Neuronal stem cell (in vitro differentiated cells): ENCODE data around the gene HIP1R.
A peak's percentile ranks its signal among the peaks of the same experiment; 100 is the strongest.

Experiments
- DNase-seq: peaks from one replicate; pipeline ENCODE4 v3.0.0-alpha.2; 2013; ENCODE audit warnings: low spot score
- H2AFZ ChIP-seq: one replicate; pipeline ENCODE4 v1.6.1; 2013; ENCODE audit warnings: mild to moderate bottlenecking, low read length, inconsistent platforms
- H2AK5ac ChIP-seq: 2 replicates; pipeline ENCODE4 v1.6.1; 2013; ENCODE audit warnings: low read depth, mild to moderate bottlenecking, inconsistent platforms, low read length, moderate library complexity, mixed read lengths
- H2BK120ac ChIP-seq: 2 replicates; pipeline ENCODE4 v1.6.1; 2013; ENCODE audit warnings: low read depth, mild to moderate bottlenecking, inconsistent platforms, low read length, moderate library complexity, mixed read lengths
- H2BK12ac ChIP-seq: one replicate; pipeline ENCODE4 v1.6.1; 2013; ENCODE audit warnings: low read length, inconsistent platforms
- H2BK15ac ChIP-seq: 2 replicates; pipeline ENCODE4 v1.6.1; 2013; ENCODE audit warnings: mild to moderate bottlenecking, low read length, inconsistent platforms, mixed read lengths
- H2BK5ac ChIP-seq: one replicate; pipeline ENCODE4 v1.6.1; 2013; ENCODE audit warnings: inconsistent platforms, mild to moderate bottlenecking, low read length, moderate library complexity
- H3K14ac ChIP-seq: one replicate; pipeline ENCODE4 v1.6.1; 2013; ENCODE audit warnings: low read length, inconsistent platforms
- H3K18ac ChIP-seq: 2 replicates; pipeline ENCODE4 v1.6.1; 2013; ENCODE audit warnings: low read length, inconsistent platforms
- H3K23ac ChIP-seq: 2 replicates; pipeline ENCODE4 v1.6.1; 2013; ENCODE audit warnings: low read depth, mild to moderate bottlenecking, mixed read lengths, low read length, inconsistent platforms; ENCODE audit not compliant: poor library complexity
- H3K27ac ChIP-seq: replicated peaks from 3 replicates; pipeline ENCODE4 v1.5.1; 2013; ENCODE audit warnings: low read length, inconsistent platforms
- H3K27me3 ChIP-seq, 3 experiments: 2 replicates each; pipeline ENCODE4 v1.6.1; 2013; ENCODE audit warnings: low read length in 3 of 3, mild to moderate bottlenecking in 2 of 3, inconsistent platforms in 1 of 3, low read depth in 1 of 3, mixed read lengths in 1 of 3, moderate library complexity in 1 of 3; ENCODE audit not compliant: control insufficient read depth in 3 of 3, insufficient read depth in 3 of 3
- H3K36me3 ChIP-seq, 2 donors: replicated peaks in 1 of 2; 2 replicates each; pipeline ENCODE4 v1.6.1; 2013; ENCODE audit warnings: low read length in 2 of 2; ENCODE audit not compliant: control insufficient read depth in 2 of 2, insufficient read depth in 2 of 2
- H3K4ac ChIP-seq: 2 replicates; pipeline ENCODE4 v1.6.1; 2013; ENCODE audit warnings: inconsistent platforms, mild to moderate bottlenecking, low read length, moderate library complexity
- H3K4me1 ChIP-seq, 2 donors: 1 replicate in 1 of 2; 2 replicates in 1 of 2; pipeline ENCODE4 v1.6.1; 2013; ENCODE audit warnings: low read length in 2 of 2, low read depth in 1 of 2; ENCODE audit not compliant: control insufficient read depth in 2 of 2, insufficient read depth in 1 of 2
- H3K4me2 ChIP-seq: one replicate; pipeline ENCODE4 v1.6.1; 2013; ENCODE audit warnings: mild to moderate bottlenecking, low read length, inconsistent platforms; ENCODE audit not compliant: insufficient read depth, poor library complexity, severe bottlenecking
- H3K4me3 ChIP-seq, 2 donors: 2 replicates each; pipeline ENCODE4 v1.5.1; 2013; ENCODE audit warnings: low read length in 2 of 2, mild to moderate bottlenecking in 2 of 2, inconsistent platforms in 1 of 2, moderate library complexity in 1 of 2
- H3K79me1 ChIP-seq: one replicate; pipeline ENCODE4 v1.6.1; 2013; ENCODE audit warnings: low read depth, mild to moderate bottlenecking, inconsistent platforms, low read length, moderate library complexity
- H3K9ac ChIP-seq: one replicate; pipeline ENCODE4 v1.6.1; 2013; ENCODE audit warnings: mild to moderate bottlenecking, low read depth, low read length, inconsistent platforms; ENCODE audit not compliant: poor library complexity
- H3K9me3 ChIP-seq, 2 donors: replicated peaks in 1 of 2; 2 replicates each; pipeline versions ENCODE3 to v1.6.1; 2013; ENCODE audit warnings: low read length in 2 of 2, mild to moderate bottlenecking in 2 of 2, inconsistent platforms in 1 of 2, low read depth in 1 of 2, mixed read lengths in 1 of 2, moderate library complexity in 1 of 2; ENCODE audit not compliant: control insufficient read depth in 2 of 2, insufficient read depth in 1 of 2
- H4K8ac ChIP-seq: one replicate; pipeline ENCODE4 v1.6.1; 2013; ENCODE audit warnings: low read depth, mild to moderate bottlenecking, inconsistent platforms, low read length, moderate library complexity
- H4K91ac ChIP-seq: one replicate; pipeline ENCODE4 v1.6.1; 2013; ENCODE audit warnings: low read length, low read depth, mild to moderate bottlenecking, inconsistent platforms; ENCODE audit not compliant: poor library complexity
- WGBS, 2 donors: extraction: QIAGEN DNeasy Blood & Tissue Kit; methylation state at CpG; one replicate each; pipeline ENCODE4 v1.1.7; 2013; ENCODE audit warnings: missing lambda C conversion rate in 2 of 2, mixed read lengths in 1 of 2; ENCODE audit not compliant: insufficient read length in 2 of 2, insufficient replicate concordance in 1 of 2; ENCODE audit errors: extremely low coverage in 2 of 2; 5-methylcytosine and 5-hydroxymethylcytosine counted together

Gene HIP1R

GRCh38 chr12:122872815-122873361 lies 37.6 kb downstream of the HIP1R start:
- WGBS, 2 donors, result no CpG with 5 or more reads among the region's 12 CpGs
- no peak for DNase-seq
- Histone ChIP-seq H3K27ac (no peak overlapping the region), H3K18ac (peak overlapping the region; percentile 7), H4K91ac (no peak overlapping the region), H3K4me1 (peaks cover 30 to 43% of the 10 kb centered on the region in 2 donors), H2AFZ (no peak overlapping the region), H2BK5ac (no peak overlapping the region), H3K9me3 (peaks cover 0 to 2% of the 10 kb centered on the region in 2 donors), H3K23ac (no peak overlapping the region), H3K4me2 (peak overlapping the region; percentile 46), H2BK12ac (no peak overlapping the region), H3K79me1 (peaks cover 4% of the 10 kb centered on the region), H3K9ac (no peak overlapping the region), H3K4ac (no peak overlapping the region), H3K27me3 (no peaks in the 10 kb centered on the region), H3K14ac (no peak overlapping the region), H2BK120ac (no peak overlapping the region), H4K8ac (no peak overlapping the region), H3K4me3 (no peak overlapping the region), H2BK15ac (no peak overlapping the region), H2AK5ac (no peak overlapping the region), H3K36me3 (peaks cover 18 to 30% of the 10 kb centered on the region in 2 donors)

DNA sequence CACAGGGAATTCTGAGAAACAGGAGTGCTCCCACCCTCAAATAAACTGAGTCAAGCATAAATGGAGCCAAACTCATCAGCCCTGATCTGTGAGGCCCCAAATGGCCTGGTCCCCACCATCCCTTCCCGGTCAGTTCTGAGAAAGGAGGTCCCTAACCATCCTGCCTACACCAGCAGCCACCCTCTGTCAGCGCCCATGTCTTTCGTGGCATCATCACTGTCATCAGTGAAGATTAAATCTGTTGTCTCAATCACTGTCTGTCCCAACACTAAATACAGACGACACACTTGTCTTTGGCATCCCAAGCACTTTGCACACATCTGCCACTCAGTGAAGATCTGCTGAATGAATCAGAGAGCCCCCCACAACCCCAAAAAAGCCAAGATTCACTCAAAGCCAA lies 38.3 kb downstream of the HIP1R start:
- Histone ChIP-seq H4K91ac (no peak overlapping the region), H2BK15ac (no peak overlapping the region), H3K36me3 (peaks cover 12 to 24% of the 10 kb centered on the region in 2 donors), H2BK120ac (no peak overlapping the region), H2AFZ (no peak overlapping the region), H2BK5ac (no peak overlapping the region), H3K27me3 (no peaks in the 10 kb centered on the region), H3K4me1 (peaks cover 30 to 43% of the 10 kb centered on the region in 2 donors), H3K14ac (no peak overlapping the region), H3K23ac (no peak overlapping the region), H3K27ac (no peak overlapping the region), H2BK12ac (no peak overlapping the region), H3K4me2 (no peak overlapping the region), H3K18ac (no peak overlapping the region), H3K9ac (no peak overlapping the region), H3K4ac (no peak overlapping the region), H3K4me3 (no peak overlapping the region), H4K8ac (no peak overlapping the region), H3K79me1 (peaks cover 4% of the 10 kb centered on the region), H2AK5ac (no peak overlapping the region), H3K9me3 (peaks cover 0 to 2% of the 10 kb centered on the region in 2 donors)
- DNase-seq, result no peak
- WGBS, 2 donors, result no CpG with 5 or more reads among the region's 4 CpGs

- no peak overlapping the region for H3K27ac ChIP-seq
- WGBS, 2 donors, result no CpG with 5 or more reads among the region's 12 CpGs
Measured at GRCh38 chr12:122874081-122874480, 38.8 kb downstream of the HIP1R start.

DNA sequence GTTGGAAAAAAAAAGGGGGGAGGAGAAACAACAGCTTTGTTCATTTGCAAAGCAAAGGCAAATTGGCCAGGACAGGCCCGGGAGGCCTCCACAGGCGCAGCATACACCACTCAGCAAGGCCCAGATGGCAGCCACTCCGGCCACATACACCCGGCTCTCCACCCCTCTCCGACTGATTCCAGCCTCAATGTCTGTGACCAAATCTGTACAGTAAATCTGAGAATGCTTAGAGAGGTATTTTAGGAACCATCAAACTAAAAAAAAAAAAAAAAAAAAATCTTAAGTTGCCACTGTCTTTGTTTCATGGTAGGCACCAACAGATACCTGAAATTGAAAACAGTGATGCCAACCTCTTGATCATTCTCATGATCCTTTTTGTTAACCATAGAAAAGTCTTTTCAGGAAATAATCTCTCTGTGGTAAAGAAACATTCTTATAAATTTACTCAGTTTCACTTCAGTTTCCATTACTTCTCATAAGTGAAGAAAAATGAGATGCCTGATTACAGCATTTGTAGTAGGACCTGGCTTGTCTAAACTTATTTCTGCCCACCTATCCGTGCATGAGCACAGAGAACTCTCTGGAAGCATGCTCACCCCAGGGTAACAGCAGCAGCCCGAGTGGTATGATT lies 40.4 kb downstream of the HIP1R start:
- Histone ChIP-seq H3K4me1 (peaks cover 36 to 44% of the 10 kb centered on the region in 2 donors), H2BK15ac (no peak overlapping the region), H3K9ac (no peak overlapping the region), H3K23ac (no peak overlapping the region), H2BK5ac (no peak overlapping the region), H3K79me1 (peaks cover 4% of the 10 kb centered on the region), H4K91ac (no peak overlapping the region), H4K8ac (no peak overlapping the region), H2BK12ac (no peak overlapping the region), H3K27ac (no peak overlapping the region), H3K14ac (no peak overlapping the region), H3K18ac (no peak overlapping the region), H3K9me3 (no peaks in the 10 kb centered on the region), H3K4me3 (no peak overlapping the region), H2BK120ac (no peak overlapping the region), H3K27me3 (no peaks in the 10 kb centered on the region), H2AFZ (no peak overlapping the region), H3K4me2 (no peak overlapping the region), H2AK5ac (no peak overlapping the region), H3K36me3 (peaks cover 0 to 13% of the 10 kb centered on the region in 2 donors), H3K4ac (no peak overlapping the region)
- DNase-seq, result no peak
- WGBS, 2 donors, result no CpG with 5 or more reads among the region's 7 CpGs

More at GRCh38 chr12:122874081-122874480, 38.8 kb downstream of the HIP1R start:
- H3K27me3 ChIP-seq, result no peaks in the 10 kb centered on the region
- no peak overlapping the region for H3K4me3 ChIP-seq
- no peak overlapping the region for H2BK15ac ChIP-seq
- no peak overlapping the region for H2AK5ac ChIP-seq
- no peak overlapping the region for H4K91ac ChIP-seq
- peaks cover 4% of the 10 kb centered on the region for H3K79me1 ChIP-seq
- no peak overlapping the region for H3K18ac ChIP-seq
- H2BK120ac ChIP-seq, result no peak overlapping the region
- H3K4me2 ChIP-seq, result no peak overlapping the region
- H4K8ac ChIP-seq, result no peak overlapping the region
- H3K36me3 ChIP-seq, result peaks cover 12 to 22% of the 10 kb centered on the region in 2 donors
- peaks cover 30 to 43% of the 10 kb centered on the region in 2 donors for H3K4me1 ChIP-seq
- peaks cover 0 to 2% of the 10 kb centered on the region in 2 donors for H3K9me3 ChIP-seq
- no peak overlapping the region for H3K4ac ChIP-seq
- no peak overlapping the region for H2BK5ac ChIP-seq
- H2AFZ ChIP-seq, result no peak overlapping the region
- H3K14ac ChIP-seq, result no peak overlapping the region
- no peak overlapping the region for H3K9ac ChIP-seq
- DNase-seq, result no peak
- no peak overlapping the region for H3K23ac ChIP-seq
- no peak overlapping the region for H2BK12ac ChIP-seq
